Naive B cell (primary cell): ENCODE measurements around the gene MBD4. TPM values are rescaled to one million over a fixed set of nuclear protein-coding genes. Genes with fewer than 3 reads are reported as not detected.
"Not testable (repeated sequence)": the region's sequence is repeated elsewhere in the genome, so short reads cannot be mapped to it uniquely, and the experiment has no call there.

ENCODE experiments used
- ATAC-seq, 2 donors: fragments of 150-1000 bp; cut with Tn5 transposase; 2 replicates each; pipeline ENCODE4 v1.10.0; 2021; ENCODE audit warnings: low read depth in 2 of 2, mild to moderate bottlenecking in 2 of 2, moderate library complexity in 2 of 2
- DNase-seq: peaks from one replicate; pipeline ENCODE4 v3.0.0; 2022
- H3K27ac Mint-ChIP-seq, 6 donors: one replicate each; pipeline ENCODE4 v1.8.0; 2020 to 2022; ENCODE audit warnings: mild to moderate bottlenecking in 6 of 6, mixed read lengths in 6 of 6, moderate library complexity in 5 of 6, inconsistent platforms in 2 of 6
- H3K27me3 Mint-ChIP-seq, 3 donors: one replicate each; pipeline ENCODE4 v1.8.0; 2021 to 2022; ENCODE audit warnings: mixed read lengths in 3 of 3, mild to moderate bottlenecking in 1 of 3
- H3K36me3 Mint-ChIP-seq, 2 donors: one replicate each; pipeline ENCODE4 v1.8.0; 2020 to 2022; ENCODE audit warnings: mixed read lengths in 2 of 2, inconsistent platforms in 1 of 2, mild to moderate bottlenecking in 1 of 2
- H3K4me1 Mint-ChIP-seq, 3 donors: one replicate each; pipeline ENCODE4 v1.8.0; 2020 to 2022; ENCODE audit warnings: mixed read lengths in 3 of 3, inconsistent platforms in 1 of 3, mild to moderate bottlenecking in 1 of 3, moderate library complexity in 1 of 3
- H3K4me3 Mint-ChIP-seq, 8 donors: one replicate each; pipeline ENCODE4 v1.8.0; 2020 to 2022; ENCODE audit warnings: mild to moderate bottlenecking in 8 of 8, mixed read lengths in 8 of 8, moderate library complexity in 8 of 8, inconsistent platforms in 2 of 8
- H3K9me3 Mint-ChIP-seq, 7 donors: one replicate each; pipeline ENCODE4 v1.8.0; 2020 to 2022; ENCODE audit warnings: mixed read lengths in 7 of 7, mild to moderate bottlenecking in 5 of 7, inconsistent platforms in 2 of 7, moderate library complexity in 1 of 7
- polyA plus RNA-seq, 6 donors: library from polyadenylated mRNA; unstranded; fragments of 300-500 nt; fragmentation: Illumina TruSeq; gene quantifications; one replicate each; pipeline ENCODE4 v1.2.3, GENCODE V29; 2021; ENCODE audit warnings: low read depth in 6 of 6

MBD4 gene
- polyA plus RNA-seq, 6 donors from 2014 or later: 98.2 to 187 (median 127) TPM

GRCh38 chr3:129409541-129409940 lies 30.2 kb downstream of the MBD4 start:
- no peak for ATAC-seq
- no peaks in the 10 kb centered on the region for H3K9me3 Mint-ChIP-seq
- H3K4me1 Mint-ChIP-seq: peaks cover 0 to 9% (median 6%) of the 10 kb centered on the region in 3 donors
- no peak for DNase-seq
- peaks cover 0 to 8% (median 5%) of the 10 kb centered on the region in 3 donors for H3K27me3 Mint-ChIP-seq
- H3K27ac Mint-ChIP-seq: peak overlapping the region in 1 of 6 donors; percentile 66
- peaks cover 0 to 7% of the 10 kb centered on the region in 2 donors for H3K36me3 Mint-ChIP-seq
- H3K4me3 Mint-ChIP-seq: no peak overlapping the region

DNA sequence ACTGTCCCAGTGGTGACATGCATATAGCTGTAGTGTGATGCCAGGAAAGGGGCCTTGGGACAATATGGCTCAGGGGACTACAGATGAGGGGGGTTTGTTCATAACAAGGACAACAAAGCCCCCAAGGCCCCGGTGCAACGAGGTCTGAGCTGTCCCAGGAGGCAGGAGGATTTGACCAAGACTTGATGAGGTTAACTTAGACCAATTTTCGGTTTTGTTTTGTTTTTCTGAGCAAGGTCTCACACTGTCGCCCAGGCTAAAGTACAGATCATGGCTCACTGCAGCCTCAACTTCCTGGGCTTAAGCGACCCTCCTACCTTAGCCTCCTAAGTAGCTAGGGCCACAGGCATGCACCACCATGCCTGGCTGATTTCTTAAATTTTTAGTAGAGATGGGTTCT lies 35.1 kb downstream of the MBD4 start:
- Mint-ChIP-seq H3K27ac (no peak overlapping the region), H3K27me3 (no peaks in the 10 kb centered on the region), H3K4me3 (no peak overlapping the region), H3K4me1 (peaks cover 4 to 22% (median 10%) of the 10 kb centered on the region in 3 donors), H3K36me3 (no peaks in the 10 kb centered on the region), H3K9me3 (no peaks in the 10 kb centered on the region)
- DNase-seq (no peak), ATAC-seq (no peak)

DNA sequence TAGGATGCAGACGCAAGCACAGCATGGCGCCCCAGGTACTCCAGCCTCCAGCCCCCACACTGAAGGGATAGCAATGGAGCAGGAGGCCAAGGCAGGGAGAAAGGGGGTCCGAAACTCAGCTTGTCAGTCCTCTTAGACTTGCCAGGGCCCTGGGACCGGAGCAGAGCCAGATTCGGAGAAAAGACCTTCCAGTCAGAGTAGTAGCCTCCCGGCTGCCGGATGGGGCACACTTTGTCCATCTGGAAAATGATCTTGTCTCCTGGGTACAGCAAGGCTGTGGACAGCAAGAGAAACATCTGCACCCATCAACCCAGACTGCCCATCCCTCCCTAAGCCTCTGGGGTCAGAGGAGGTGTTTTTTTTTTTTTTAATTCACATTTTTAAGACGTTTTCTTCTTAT lies 35.6 kb downstream of the MBD4 start:
- Mint-ChIP-seq H3K36me3 (no peaks in the 10 kb centered on the region), H3K4me3 (no peak overlapping the region), H3K27ac (peak overlapping the region in 1 of 6 donors; percentile 53), H3K27me3 (no peaks in the 10 kb centered on the region), H3K4me1 (peaks cover 4 to 24% (median 6%) of the 10 kb centered on the region in 3 donors), H3K9me3 (no peaks in the 10 kb centered on the region)
- DNase-seq: no peak
- ATAC-seq: no peak

- H3K9me3 Mint-ChIP-seq: no peaks in the 10 kb centered on the region
Observed at GRCh38 chr3:129403450-129403849, 36.3 kb downstream of the MBD4 start.

GRCh38 chr3:129402616-129403015 lies 37.1 kb downstream of the MBD4 start:
- no peaks in the 10 kb centered on the region for H3K27me3 Mint-ChIP-seq
- H3K9me3 Mint-ChIP-seq: no peaks in the 10 kb centered on the region
- peak overlapping the region in 1 of 8 donors; percentile 2 for H3K4me3 Mint-ChIP-seq
- ATAC-seq (no peak), DNase-seq (no peak)
- peak overlapping the region in 2 of 6 donors; percentile 42 to 56 for H3K27ac Mint-ChIP-seq
- H3K4me1 Mint-ChIP-seq: peaks cover 15 to 30% (median 17%) of the 10 kb centered on the region in 3 donors
- H3K36me3 Mint-ChIP-seq: no peaks in the 10 kb centered on the region

More at GRCh38 chr3:129403450-129403849, 36.3 kb downstream of the MBD4 start:
- DNase-seq (no peak), ATAC-seq (no peak)
- Mint-ChIP-seq H3K27ac (no peak overlapping the region), H3K4me1 (peaks cover 8 to 22% (median 9%) of the 10 kb centered on the region in 3 donors), H3K4me3 (no peak overlapping the region), H3K27me3 (no peaks in the 10 kb centered on the region), H3K36me3 (no peaks in the 10 kb centered on the region)

GRCh38 chr3:129402210-129402609 lies 37.5 kb downstream of the MBD4 start:
- Mint-ChIP-seq H3K36me3 (no peaks in the 10 kb centered on the region), H3K27ac (peak overlapping the region in 2 of 6 donors; percentile 42 to 56), H3K9me3 (no peaks in the 10 kb centered on the region), H3K4me1 (peaks cover 19 to 34% (median 21%) of the 10 kb centered on the region in 3 donors), H3K27me3 (no peaks in the 10 kb centered on the region), H3K4me3 (no peak overlapping the region)
- ATAC-seq: no peak
- DNase-seq: no peak

DNA sequence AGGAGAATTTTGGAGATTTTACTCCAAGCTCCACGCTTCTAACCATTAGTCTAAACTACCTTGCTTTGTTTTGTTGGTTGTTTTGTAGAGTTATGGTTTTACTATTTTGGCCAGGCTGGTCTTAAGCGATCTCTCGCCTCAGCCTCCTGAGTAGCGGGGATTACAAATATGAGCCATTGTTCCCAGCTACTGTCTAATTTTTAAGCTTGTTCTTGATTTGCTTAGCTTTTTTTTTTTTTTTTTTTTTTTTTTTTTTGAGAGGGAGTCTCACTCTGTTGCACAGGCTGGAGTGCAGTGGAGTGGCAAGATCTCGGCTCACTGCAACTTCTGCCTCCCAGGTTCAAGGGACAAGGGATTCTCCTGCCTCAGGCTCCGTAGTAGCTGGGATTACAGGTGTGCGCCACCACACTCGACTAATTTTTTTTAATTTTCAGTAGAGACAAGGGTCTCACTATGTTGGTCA lies 39.8 kb downstream of the MBD4 start:
- DNase-seq (no peak), ATAC-seq (no peak)
- Mint-ChIP-seq H3K9me3 (no peaks in the 10 kb centered on the region), H3K4me3 (peak overlapping the region; percentile 95 to 100 (median 99)), H3K27me3 (no peaks in the 10 kb centered on the region), H3K4me1 (peaks cover 29 to 53% (median 39%) of the 10 kb centered on the region in 3 donors), H3K36me3 (no peaks in the 10 kb centered on the region), H3K27ac (peak overlapping the region; percentile 98 to 100 (median 98))

DNA sequence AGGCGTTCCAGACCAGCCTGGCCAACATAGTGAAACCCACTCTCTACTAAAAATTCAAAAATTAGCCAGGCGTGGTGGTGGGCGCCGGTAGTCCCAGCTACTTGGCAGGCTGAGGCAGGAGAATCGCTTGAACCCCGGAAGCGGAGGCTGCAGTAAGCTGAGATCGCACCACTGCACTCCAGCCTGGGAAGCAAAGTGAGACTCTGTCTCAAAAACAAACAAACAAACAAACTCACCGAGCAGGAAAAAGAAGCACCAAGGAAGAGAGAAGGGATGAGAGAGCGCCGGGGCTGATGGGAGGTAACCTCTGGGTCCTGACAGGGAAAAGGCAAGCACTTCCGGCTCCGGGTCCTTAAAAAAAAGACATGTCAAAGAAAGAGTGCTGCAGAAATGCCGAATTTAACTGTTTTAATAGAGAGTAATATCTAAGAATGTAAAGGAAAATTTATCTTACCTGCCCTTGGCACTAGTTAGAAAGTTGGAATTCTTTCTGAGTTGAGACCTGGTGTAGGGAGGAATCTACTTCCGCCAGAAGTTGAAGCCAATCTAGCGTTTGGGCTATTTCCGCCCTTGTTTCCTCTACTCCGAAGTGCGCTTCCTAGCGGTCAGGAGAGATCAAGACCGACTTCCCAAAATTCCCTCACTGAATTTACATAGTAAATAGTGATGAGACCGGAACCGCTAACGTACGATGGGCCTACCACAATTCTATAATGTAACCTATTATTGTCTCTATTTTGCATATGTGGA lies 40.4 kb downstream of the MBD4 start:
- Mint-ChIP-seq H3K27me3 (no peaks in the 10 kb centered on the region), H3K4me1 (peaks cover 32 to 58% (median 45%) of the 10 kb centered on the region in 3 donors), H3K4me3 (peak overlapping the region; percentile 95 to 100 (median 99)), H3K27ac (peak overlapping the region; percentile 98 to 100 (median 98)), H3K36me3 (no peaks in the 10 kb centered on the region), H3K9me3 (no peaks in the 10 kb centered on the region)
- peak; percentile 85 to 90 for ATAC-seq
- DNase-seq: peak; percentile 85

GRCh38 chr3:129398803-129399144 lies 41.0 kb downstream of the MBD4 start:
- Mint-ChIP-seq H3K4me1 (peaks cover 36 to 58% (median 45%) of the 10 kb centered on the region in 3 donors), H3K27ac (peak overlapping the region; percentile 97 to 99 (median 98)), H3K9me3 (no peaks in the 10 kb centered on the region), H3K36me3 (no peaks in the 10 kb centered on the region), H3K4me3 (peak overlapping the region; percentile 95 to 100 (median 99)), H3K27me3 (no peaks in the 10 kb centered on the region)
- ATAC-seq (peak; percentile 11 to 39), DNase-seq (no peak)

GRCh38 chr3:129393760-129394564 lies 45.8 kb downstream of the MBD4 start:
- H3K4me3 Mint-ChIP-seq, H3K9me3 Mint-ChIP-seq, DNase-seq, ATAC-seq, H3K27me3 Mint-ChIP-seq: not testable (repeated sequence)
- Mint-ChIP-seq H3K4me1 (peaks cover 34 to 41% (median 41%) of the 10 kb centered on the region in 3 donors), H3K27ac (peak overlapping the region in 2 of 6 donors; percentile 75 to 92), H3K36me3 (peaks cover 0 to 12% of the 10 kb centered on the region in 2 donors)

DNA sequence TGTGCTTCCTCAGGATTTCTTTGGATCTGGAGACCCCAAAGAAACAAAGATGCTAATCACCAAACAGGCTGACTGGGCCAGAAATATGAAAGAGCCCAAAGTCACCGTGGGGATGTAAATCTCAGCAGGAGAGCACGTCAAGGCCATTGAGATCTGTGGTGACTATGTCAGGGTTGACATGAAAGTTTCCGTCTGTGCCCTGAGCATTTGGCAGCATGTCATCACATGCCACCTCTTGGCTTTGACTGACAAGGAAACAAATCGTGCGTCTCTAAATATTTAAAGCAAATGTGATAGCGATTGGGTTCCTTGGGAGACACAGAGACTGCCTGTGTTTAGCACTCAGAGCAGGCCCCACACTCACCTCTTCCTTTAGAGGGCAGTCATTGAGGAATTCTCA lies 46.5 kb downstream of the MBD4 start:
- Mint-ChIP-seq H3K9me3 (no peaks in the 10 kb centered on the region), H3K4me3 (no peak overlapping the region), H3K27ac (peak overlapping the region in 1 of 6 donors; percentile 75), H3K36me3 (peaks cover under 1 to 16% of the 10 kb centered on the region in 2 donors), H3K27me3 (no peaks in the 10 kb centered on the region), H3K4me1 (peaks cover 28 to 35% (median 35%) of the 10 kb centered on the region in 3 donors)
- ATAC-seq (no peak), DNase-seq (no peak)

GRCh38 chr3:129392106-129392887 lies 47.5 kb downstream of the MBD4 start:
- not testable (repeated sequence) for DNase-seq, H3K27me3 Mint-ChIP-seq, H3K9me3 Mint-ChIP-seq, H3K4me3 Mint-ChIP-seq, H3K27ac Mint-ChIP-seq, ATAC-seq
- H3K4me1 Mint-ChIP-seq: peaks cover 20 to 25% (median 25%) of the 10 kb centered on the region in 3 donors
- H3K36me3 Mint-ChIP-seq: peaks cover 10 to 20% of the 10 kb centered on the region in 2 donors

GRCh38 chr3:129391583-129391982 lies 48.2 kb downstream of the MBD4 start:
- peaks cover 17 to 20% of the 10 kb centered on the region in 2 donors for H3K36me3 Mint-ChIP-seq
- H3K9me3 Mint-ChIP-seq, H3K4me3 Mint-ChIP-seq, H3K27me3 Mint-ChIP-seq, ATAC-seq, DNase-seq: not testable (repeated sequence)
- H3K4me1 Mint-ChIP-seq: peaks cover 18 to 20% (median 18%) of the 10 kb centered on the region in 3 donors
- H3K27ac Mint-ChIP-seq: peak overlapping the region in 1 of 6 donors; percentile 68
